CD4-positive, alpha-beta T cell treated with Interleukin-17A for 4 hours (primary cell): ENCODE measurements around the gene ABCC8.
"Not testable (repeated sequence)": the region's sequence is repeated elsewhere in the genome, so short reads cannot be mapped to it uniquely, and the experiment has no call there.

Source experiments
- DNase-seq: peaks from one replicate; pipeline ENCODE4 v3.0.0-alpha.2; 2020; ENCODE audit warnings: mixed read lengths

Gene ABCC8

GRCh38 chr11:17468122-17468521 lies 8.5 kb downstream of the ABCC8 start:
- DNase-seq, result no peak

GRCh38 chr11:17463546-17464174 lies 13.0 kb downstream of the ABCC8 start:
- DNase-seq, result no peak

- DNase-seq, result no peak
Observed at GRCh38 chr11:17462940-17463339, 13.7 kb downstream of the ABCC8 start.

- no peak for DNase-seq
Observed at GRCh38 chr11:17460406-17460805, 16.2 kb downstream of the ABCC8 start.

- DNase-seq, result no peak
Observed at GRCh38 chr11:17459236-17459896, 17.3 kb downstream of the ABCC8 start.

GRCh38 chr11:17458268-17458667 lies 18.4 kb downstream of the ABCC8 start:
- DNase-seq, result no peak

GRCh38 chr11:17457396-17458173 lies 19.1 kb downstream of the ABCC8 start:
- no peak for DNase-seq

- DNase-seq, result no peak
Observed at GRCh38 chr11:17452668-17453067, 24.0 kb downstream of the ABCC8 start.

GRCh38 chr11:17449158-17449557 lies 27.5 kb downstream of the ABCC8 start:
- no peak for DNase-seq

- no peak for DNase-seq
Observed at GRCh38 chr11:17446482-17446881, 30.2 kb downstream of the ABCC8 start.

- DNase-seq, result no peak
Observed at GRCh38 chr11:17445240-17445795, 31.3 kb downstream of the ABCC8 start.

GRCh38 chr11:17443926-17444690 lies 32.5 kb downstream of the ABCC8 start:
- DNase-seq, result no peak

- DNase-seq, result no peak
Observed at GRCh38 chr11:17443423-17443822, 33.2 kb downstream of the ABCC8 start.

GRCh38 chr11:17443000-17443399 lies 33.6 kb downstream of the ABCC8 start:
- DNase-seq, result no peak

GRCh38 chr11:17439316-17439782 lies 37.3 kb downstream of the ABCC8 start:
- peak; percentile 5 for DNase-seq

- DNase-seq, result no peak
Observed at GRCh38 chr11:17437366-17437765, 39.3 kb downstream of the ABCC8 start.

GRCh38 chr11:17434108-17434507 lies 42.5 kb downstream of the ABCC8 start:
- DNase-seq, result no peak

GRCh38 chr11:17432002-17432401 lies 44.6 kb downstream of the ABCC8 start:
- DNase-seq, result no peak

- DNase-seq, result no peak
Observed at GRCh38 chr11:17431139-17431538, 45.5 kb downstream of the ABCC8 start.

- no peak for DNase-seq
Observed at GRCh38 chr11:17430616-17431015, 46.0 kb downstream of the ABCC8 start.

- no peak for DNase-seq
Observed at GRCh38 chr11:17428925-17429324, 47.7 kb downstream of the ABCC8 start.

- no peak for DNase-seq
Observed at GRCh38 chr11:17428261-17428660, 48.4 kb downstream of the ABCC8 start.

GRCh38 chr11:17426233-17426632 lies 50.4 kb downstream of the ABCC8 start:
- DNase-seq, result not testable (repeated sequence)
